T-helper 2 cell treated with Interferon-gamma antibody and Interleukin-4, amounts not matched to agents 100 ng/mL and 5 ng/mL, for 36 hours (primary cell): ENCODE results near the gene CACNA1A. TPM values are rescaled to one million over a fixed set of nuclear protein-coding genes. Genes with fewer than 3 reads are reported as not detected.

Source experiments
- intact Hi-C: fragments of 100-400 bp; cut with micrococcal nuclease; formaldehyde crosslinking; loops from one replicate; pipeline ENCODE4 v1.15.1; 2023
- total RNA-seq: library from RNA; stranded (reverse); gene quantifications from 2 replicates; pipeline ENCODE4 v1.2.3, GENCODE V29; 2022

The CACNA1A gene
- total RNA-seq, 1 donor from 2014 or later = 0.48 TPM

DNA sequence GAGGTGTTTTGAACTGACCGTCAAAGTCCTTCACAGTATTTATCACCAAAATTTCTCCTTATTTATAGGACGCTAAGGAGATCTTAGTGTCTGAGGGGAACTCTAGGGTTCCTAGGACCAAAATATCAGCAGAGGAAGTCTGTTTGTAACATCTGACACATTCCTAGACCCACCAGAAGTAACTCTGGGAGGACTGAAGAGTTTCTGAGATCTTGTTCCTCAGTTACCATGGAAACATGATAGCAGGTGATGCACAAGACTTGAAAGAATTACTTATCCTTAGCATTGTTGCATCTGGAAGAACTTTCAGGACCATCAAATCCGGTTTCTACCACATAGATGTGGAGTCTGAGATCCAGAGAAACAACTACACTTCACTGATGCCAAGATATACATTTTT is 191.5 kb downstream of the CACNA1A start:
- intact Hi-C loops = no loop called here

DNA sequence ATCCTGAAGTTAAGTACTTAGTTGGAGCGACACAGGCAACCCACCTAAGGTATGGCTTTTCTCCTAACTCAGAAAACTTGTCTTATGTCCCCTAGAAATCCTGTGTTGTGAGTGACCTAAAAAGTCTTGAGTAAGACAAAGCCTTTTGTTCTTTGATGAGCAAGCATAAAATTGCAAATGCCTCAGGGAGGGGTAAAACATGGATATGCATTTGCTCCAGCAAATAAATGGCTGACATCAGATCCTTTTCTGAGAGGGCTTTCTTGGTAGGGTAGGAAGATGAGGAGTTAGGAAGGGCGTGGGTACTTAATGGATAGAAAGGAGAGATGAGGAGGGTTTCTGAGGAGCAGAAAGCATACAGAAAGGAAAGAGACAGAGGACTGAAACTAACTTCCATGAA is 192.4 kb downstream of the CACNA1A start:
- intact Hi-C loops = no loop called here

DNA sequence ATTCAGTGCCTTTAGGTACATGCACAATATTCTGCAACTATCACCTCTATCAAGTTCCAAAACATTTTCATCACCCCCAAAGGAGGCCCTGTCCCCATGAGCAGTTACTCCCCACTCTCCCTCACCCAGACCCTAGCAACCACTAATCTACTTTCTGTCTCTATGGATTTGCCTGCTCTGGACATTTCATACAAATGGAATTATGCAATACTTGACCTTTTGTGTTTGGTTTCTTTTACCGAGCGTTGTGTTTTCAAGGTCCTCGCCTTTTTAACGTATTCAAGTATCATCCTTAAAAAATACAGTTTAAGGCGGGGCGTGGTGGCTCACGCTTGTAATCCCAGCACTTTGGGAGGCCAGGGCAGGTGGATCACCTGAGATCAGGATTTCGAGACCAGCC is 196.4 kb downstream of the CACNA1A start:
- intact Hi-C loops = no loop called here

- intact Hi-C loops = no loop called here
Observed at GRCh38 chr19:13303381-13304129, 202.7 kb downstream of the CACNA1A start.

- intact Hi-C loops = no loop called here
Observed at GRCh38 chr19:13302526-13303270, 203.6 kb downstream of the CACNA1A start.

GRCh38 chr19:13301627-13302334 is 204.5 kb downstream of the CACNA1A start:
- intact Hi-C loops = no loop called here

DNA sequence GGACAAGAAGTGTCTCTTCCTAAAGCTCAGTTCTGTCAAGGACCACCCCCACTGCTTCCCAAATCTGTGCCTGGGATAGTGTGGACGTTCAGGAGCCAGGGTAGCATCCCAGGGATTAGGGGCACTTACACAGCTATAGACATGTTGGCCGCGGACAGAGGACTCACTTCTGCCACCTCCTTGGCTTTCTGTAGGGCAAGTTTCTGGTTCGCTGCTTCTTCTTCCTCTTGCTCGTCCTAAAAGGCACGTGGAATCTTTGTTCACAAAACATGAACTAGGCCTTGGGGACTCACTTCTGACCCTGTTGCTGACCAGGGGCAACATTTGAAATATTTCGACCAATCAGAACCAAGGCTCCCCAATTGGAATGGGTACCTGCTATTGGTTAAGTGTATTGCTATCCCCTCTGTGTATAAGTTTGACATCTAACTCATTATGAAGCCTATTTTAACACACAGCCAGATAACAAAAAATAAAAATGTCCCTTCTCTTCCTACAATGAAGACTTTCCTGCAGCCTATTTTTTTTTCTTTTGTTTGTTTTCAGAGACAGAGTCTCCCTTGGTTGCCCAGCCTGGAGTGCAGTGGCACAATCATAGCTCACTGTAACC is 205.8 kb downstream of the CACNA1A start:
- intact Hi-C loops = no loop called here

GRCh38 chr19:13299838-13300237 is 206.4 kb downstream of the CACNA1A start:
- intact Hi-C loops = no loop called here

DNA sequence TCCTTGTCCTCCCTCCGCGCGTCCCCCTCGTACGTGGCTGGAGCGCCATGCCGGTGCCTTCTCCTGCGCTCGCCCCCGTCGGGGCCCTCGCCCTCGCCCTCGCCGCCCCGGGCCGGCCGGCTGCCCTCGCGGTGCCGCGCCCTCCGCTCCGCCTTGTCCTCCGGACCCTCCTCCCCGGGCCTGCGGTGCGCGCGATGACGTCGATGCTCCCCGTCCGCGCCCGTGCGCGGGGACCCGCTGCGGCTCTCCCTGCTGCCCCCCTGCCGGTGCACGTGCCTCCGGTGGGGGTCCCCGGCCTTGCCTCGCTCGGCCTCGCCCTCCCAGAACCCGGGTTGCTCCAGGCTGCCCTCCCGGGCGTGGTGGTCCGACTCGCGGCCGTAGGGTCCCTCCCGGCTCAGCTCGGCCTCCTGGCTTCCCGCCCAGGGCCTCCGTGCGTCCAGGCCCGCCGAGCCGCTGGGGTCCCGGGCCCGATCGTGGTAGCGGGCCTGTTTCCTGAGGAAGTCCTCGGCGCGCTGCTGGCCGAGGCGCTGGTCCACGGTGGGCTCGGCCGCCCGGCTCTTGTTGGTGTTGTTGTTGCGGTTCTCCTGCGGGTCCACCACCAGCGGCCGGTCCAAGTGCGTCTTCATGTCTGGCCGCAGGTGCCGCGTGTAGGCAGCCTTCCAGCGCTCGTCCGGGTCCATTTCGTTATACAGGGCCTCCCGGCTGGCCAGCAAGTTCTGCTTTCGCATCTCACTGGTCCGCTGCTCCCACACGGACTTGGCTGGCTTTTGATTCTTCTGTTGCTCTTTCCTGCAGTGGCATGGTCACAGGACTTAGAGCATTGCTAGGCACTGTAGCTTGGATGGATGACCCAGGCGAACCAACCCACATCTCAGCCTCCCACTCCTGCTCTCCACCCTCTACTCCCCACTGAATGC is 207.5 kb downstream of the CACNA1A start:
- intact Hi-C loops = no loop called here

GRCh38 chr19:13297023-13297422 is 209.3 kb downstream of the CACNA1A start:
- intact Hi-C loops = no loop called here

GRCh38 chr19:13294812-13295567 is 211.3 kb downstream of the CACNA1A start:
- intact Hi-C loops = no loop called here

DNA sequence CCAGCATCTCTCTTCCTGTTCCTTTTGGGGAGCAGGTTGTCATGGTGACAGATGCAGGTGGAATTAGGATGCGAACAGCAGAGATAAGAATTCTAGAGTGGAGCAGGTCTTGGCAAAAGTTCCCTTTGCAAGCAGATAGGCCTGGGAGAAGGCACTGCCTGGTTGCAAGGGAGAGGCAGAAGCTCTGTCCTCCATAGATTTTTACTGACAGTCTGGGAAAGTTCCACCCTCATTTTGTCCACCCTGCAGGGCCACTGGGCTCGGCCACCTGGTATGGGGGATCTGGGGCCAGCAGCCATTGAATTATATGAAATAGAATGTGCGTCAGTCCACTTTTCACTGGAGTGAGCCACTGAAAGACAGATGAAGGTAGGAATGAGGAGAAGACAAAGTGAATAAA is 214.4 kb downstream of the CACNA1A start:
- intact Hi-C loops = no loop called here

- intact Hi-C loops = no loop called here
Observed at GRCh38 chr19:13290741-13291140, 215.5 kb downstream of the CACNA1A start.

DNA sequence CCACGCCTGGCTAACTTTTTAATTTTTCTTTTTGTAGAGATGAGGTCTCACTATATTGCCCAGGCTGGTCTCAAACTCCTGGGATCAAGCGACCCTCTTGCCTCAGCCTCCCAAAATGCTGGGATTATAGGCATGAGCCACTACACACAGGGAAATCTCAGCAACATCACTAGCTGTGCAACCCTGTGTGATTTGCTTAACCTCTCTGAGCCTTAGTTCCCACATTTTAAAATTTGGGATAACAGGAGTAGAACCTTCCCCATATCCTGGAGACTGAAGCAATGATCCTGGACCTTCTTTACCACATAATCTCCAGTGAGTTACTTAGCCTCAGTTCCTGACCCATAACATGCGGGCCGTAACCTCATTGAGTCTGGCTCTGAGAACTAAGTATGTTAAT is 217.0 kb downstream of the CACNA1A start:
- intact Hi-C loops = no loop called here

DNA sequence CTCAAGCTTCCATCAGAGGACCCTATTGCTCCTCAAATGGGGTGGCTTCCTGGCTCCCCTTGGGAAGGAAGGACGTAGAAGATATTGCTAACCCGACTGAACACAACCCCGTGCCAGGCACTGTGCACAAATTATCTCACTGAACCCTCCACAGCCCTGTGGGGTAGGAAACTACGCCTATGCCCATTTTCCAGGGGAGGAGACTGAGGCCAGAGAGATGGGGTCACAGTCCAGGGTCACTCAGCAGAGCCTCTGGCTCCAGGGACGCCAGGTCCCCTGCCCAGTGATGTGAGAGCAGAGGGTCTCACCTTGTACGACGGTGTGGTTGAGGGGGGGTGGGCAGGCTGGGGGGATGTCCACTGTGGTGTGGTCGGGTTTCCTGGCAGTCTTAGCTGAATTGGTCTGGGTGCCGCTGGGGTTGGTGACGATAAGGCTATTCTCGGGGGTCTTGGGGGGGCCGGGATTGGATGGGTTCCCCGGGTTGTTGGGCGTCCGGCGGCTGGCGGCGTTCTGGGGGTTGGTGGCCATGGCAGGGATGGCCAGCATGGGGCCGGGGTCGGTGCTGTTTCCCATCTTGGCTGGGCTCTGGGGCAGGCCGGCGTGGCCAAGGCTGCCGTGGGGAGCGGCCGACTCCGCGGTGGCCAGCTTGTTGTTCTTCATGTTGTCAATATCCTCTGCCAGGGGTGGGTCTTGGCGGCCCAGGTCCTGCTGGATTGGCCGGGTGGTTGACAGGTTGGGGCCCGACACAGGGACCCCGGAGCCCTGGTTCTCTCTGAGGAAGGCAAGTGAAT is 219.9 kb downstream of the CACNA1A start:
- intact Hi-C loops = no loop called here

GRCh38 chr19:13284929-13285928 is 221.1 kb downstream of the CACNA1A start:
- intact Hi-C loops = no loop called here

- intact Hi-C loops = no loop called here
Observed at GRCh38 chr19:13283871-13284270, 222.4 kb downstream of the CACNA1A start.

DNA sequence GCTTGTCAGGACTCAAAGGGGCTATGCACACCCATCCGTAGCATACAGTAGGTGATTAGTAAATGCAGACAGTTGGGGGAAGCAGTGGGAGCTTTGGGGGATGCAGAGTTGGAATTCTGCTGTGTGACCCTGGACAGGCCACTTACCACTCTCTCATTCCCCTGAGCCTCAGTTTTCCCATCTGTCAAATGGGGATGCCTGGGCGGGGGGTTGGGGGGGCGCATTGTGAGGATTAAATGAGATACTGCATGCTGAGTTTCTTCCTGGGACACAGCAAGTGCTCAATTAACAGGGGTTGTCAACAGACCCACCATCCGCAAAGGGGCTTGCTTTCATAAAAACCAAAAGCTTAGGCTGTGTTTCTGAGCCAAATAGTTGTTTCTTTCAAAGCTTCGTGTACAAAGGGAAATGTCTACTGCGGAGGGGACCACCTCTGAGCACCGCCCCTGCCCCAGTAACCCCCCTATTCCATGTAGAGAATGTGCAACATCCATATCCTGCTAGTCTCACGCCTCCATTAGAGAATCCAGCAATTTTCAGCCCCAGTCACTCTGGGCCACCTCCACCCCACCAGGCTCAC is 223.7 kb downstream of the CACNA1A start:
- intact Hi-C loops = no loop called here
